HG02973 (cell line): ENCODE measurements around the gene ZDHHC18.

ENCODE experiments used
- ATAC-seq: cut with Tn5 transposase; IDR thresholded peaks from one replicate; pipeline ENCODE4 v1.9.1; 2021; ENCODE audit warnings: moderate library complexity; ENCODE audit not compliant: unreplicated experiment

ZDHHC18 gene, protein sequence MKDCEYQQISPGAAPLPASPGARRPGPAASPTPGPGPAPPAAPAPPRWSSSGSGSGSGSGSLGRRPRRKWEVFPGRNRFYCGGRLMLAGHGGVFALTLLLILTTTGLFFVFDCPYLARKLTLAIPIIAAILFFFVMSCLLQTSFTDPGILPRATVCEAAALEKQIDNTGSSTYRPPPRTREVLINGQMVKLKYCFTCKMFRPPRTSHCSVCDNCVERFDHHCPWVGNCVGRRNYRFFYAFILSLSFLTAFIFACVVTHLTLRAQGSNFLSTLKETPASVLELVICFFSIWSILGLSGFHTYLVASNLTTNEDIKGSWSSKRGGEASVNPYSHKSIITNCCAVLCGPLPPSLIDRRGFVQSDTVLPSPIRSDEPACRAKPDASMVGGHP

DNA sequence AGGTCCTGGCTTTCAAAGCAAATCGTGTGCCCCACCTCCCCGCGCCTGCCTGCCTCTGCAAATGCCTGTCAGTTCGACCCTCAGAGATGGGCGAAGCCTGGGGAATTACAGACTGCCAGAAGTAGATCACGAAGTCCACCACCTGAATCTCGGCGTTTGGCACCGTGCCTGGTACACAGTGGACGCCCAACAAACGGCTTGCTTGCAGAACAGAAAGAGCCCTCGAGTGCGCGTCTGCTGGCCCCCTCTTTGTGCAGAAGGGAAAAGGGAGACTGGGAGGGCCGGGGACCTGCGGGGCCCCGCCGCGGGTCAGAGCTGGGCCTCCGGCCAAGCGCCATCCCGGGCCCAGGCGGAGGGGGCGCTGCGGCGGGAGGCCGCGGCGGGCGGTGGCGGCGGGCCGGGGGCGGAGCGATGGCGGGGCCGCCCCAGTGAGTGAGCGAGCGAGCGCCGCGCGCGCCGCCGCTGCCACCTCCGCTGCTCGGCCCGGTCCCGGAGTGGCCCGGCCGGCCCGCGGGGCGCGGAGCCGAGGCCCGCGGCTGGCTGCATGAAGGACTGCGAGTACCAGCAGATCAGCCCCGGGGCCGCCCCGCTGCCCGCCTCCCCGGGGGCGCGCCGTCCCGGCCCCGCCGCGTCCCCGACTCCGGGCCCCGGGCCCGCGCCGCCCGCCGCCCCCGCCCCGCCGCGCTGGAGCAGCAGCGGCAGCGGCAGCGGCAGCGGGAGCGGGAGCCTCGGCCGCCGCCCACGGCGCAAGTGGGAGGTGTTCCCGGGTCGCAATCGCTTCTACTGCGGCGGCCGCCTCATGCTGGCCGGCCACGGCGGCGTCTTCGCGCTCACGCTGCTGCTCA is at the start of gene ZDHHC18:
ZDHHC18 (plus strand) TSS at position 428 of the 845 bp plus-strand sequence; CDS start at position 545, 117 bp downstream.
- ATAC-seq, result peak; percentile 80

DNA sequence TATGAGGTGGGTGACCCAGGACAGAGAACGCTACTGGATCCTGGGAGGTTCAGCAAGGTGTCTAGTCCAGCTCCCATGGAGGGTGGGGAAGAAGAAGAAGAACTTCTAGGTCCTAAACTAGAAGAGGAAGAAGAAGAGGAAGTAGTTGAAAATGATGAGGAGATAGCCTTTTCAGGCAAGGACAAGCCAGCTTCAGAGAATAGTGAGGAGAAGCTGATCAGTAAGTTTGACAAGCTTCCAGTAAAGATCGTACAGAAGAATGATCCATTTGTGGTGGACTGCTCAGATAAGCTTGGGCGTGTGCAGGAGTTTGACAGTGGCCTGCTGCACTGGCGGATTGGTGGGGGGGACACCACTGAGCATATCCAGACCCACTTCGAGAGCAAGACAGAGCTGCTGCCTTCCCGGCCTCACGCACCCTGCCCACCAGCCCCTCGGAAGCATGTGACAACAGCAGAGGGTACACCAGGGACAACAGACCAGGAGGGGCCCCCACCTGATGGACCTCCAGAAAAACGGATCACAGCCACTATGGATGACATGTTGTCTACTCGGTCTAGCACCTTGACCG is 47.3 kb upstream of the ZDHHC18 start:
- ATAC-seq, result no peak

DNA sequence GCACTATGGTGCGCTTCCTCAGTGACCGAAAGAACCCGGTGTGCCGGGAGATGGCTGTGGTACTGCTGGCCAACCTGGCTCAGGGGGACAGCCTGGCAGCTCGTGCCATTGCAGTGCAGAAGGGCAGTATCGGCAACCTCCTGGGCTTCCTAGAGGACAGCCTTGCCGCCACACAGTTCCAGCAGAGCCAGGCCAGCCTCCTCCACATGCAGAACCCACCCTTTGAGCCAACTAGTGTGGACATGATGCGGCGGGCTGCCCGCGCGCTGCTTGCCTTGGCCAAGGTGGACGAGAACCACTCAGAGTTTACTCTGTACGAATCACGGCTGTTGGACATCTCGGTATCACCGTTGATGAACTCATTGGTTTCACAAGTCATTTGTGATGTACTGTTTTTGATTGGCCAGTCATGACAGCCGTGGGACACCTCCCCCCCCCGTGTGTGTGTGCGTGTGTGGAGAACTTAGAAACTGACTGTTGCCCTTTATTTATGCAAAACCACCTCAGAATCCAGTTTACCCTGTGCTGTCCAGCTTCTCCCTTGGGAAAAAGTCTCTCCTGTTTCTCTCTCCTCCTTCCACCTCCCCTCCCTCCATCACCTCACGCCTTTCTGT is 46.0 kb upstream of the ZDHHC18 start:
- no peak for ATAC-seq

DNA sequence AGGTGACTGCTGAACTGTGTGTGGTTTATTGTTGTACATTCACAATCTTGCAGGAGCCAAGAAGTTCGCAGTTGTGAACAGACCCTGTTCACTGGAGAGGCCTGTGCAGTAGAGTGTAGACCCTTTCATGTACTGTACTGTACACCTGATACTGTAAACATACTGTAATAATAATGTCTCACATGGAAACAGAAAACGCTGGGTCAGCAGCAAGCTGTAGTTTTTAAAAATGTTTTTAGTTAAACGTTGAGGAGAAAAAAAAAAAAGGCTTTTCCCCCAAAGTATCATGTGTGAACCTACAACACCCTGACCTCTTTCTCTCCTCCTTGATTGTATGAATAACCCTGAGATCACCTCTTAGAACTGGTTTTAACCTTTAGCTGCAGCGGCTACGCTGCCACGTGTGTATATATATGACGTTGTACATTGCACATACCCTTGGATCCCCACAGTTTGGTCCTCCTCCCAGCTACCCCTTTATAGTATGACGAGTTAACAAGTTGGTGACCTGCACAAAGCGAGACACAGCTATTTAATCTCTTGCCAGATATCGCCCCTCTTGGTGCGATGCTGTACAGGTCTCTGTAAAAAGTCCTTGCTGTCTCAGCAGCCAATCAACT is 45.2 kb upstream of the ZDHHC18 start:
- ATAC-seq, result no peak

DNA sequence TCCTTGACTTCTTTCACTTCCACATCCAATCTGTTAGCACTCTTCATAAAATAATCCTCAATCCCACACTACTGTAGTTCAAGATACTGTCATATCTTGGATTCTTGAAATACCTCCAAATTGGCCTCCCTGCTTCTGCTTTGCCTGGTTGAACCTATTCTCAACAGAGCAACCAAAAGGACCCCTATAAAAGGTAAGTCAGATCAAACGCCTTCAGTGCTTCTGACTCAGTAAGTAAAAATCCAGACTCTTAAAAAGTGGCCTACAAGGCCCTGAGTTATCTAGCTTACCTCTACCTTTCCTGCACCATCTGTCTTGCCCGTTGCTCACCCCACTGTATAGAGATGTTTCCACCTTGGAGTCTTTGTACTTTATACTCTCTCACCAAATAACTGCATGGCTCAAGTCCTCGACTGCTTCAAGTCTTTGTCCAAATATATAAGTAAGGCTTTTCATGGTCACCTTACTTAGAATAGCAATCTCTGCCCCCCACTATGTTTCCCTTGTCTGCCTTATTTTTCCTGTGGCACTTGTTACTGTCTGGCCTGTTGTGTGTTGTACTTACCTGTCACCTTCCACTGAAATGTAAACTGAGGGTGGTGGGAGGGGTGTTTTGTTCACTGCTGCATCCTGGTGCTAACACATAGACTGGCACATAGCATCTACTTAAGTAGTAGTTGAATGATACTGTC is 43.8 kb upstream of the ZDHHC18 start:
- ATAC-seq, result no peak

DNA sequence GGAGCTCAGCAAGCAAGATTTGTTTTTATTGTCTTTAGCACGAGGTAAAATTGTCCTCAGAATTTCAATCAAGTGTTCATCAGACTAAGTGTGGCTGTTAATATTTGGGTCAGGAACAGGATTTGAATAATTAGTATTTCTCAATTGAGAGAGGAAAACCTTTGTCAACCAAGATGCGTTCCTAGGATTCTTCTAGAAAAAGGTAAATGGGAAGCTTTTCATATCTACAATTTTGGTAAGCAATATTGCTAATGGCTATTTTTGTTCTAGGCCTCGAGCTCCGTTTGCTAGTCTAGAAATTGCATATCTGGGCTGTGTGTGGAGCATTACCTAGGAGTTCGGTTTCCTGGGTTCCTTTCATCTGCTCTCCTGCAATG is 42.9 kb upstream of the ZDHHC18 start:
- ATAC-seq, result no peak

DNA sequence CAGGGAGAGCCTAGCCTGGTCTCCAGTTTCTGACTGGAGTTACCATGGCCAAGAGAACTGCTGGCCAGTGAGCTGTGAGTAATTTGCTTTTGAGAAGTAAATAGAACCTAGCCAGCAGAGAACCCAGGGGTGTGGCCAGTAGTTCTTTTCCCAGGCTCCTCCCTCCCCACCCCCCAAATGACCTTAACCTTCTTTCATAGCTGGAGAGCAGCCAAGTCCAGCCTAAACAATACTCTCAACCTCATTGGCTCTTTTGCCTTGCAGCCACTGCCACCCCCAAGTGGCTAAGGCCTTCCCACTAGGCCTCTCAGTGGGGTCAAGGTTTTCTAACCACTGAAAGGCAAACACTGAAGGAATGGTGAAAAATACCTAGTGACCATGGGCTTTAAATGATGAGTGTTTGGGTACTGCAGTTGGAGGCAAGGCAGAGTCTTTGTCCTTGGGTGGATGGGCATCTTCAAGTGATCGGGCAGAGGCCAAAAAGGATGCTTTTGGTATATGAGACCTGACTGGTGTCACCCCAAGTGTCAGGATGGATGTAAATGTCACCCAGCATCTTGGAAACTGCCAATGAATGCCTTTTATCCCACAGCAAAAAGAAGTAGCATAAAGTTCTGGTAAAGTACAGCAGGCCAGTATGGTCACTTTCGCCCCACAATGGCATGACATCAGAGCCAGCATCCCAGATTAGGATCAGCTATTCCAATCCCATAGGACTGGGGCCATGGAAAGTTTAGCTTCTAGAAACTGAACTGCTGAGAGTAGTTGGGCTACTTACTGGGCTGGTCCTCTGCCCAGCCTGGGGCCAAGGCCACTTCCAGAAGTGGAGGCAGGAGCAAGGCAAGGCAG is 42.2 kb upstream of the ZDHHC18 start:
- no peak for ATAC-seq

DNA sequence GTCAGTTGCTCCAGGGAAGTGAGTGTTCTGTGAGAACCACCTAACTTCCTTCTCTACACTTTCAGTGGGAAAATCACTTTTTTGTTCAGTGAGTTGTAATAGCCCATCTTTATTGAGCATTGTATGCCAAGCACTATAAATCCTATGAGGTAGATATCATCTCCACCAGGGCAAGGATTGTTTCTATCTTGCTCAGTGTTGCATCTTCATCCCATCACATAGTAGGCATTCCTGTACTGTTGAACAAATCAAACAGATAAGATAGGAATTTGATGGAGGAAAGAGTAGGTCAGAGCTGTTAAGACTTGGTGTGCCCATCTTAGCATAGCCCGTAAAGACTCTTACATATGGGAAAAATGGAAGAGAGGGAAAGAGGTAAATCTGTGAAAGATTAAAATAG is 41.6 kb upstream of the ZDHHC18 start:
- ATAC-seq, result no peak

DNA sequence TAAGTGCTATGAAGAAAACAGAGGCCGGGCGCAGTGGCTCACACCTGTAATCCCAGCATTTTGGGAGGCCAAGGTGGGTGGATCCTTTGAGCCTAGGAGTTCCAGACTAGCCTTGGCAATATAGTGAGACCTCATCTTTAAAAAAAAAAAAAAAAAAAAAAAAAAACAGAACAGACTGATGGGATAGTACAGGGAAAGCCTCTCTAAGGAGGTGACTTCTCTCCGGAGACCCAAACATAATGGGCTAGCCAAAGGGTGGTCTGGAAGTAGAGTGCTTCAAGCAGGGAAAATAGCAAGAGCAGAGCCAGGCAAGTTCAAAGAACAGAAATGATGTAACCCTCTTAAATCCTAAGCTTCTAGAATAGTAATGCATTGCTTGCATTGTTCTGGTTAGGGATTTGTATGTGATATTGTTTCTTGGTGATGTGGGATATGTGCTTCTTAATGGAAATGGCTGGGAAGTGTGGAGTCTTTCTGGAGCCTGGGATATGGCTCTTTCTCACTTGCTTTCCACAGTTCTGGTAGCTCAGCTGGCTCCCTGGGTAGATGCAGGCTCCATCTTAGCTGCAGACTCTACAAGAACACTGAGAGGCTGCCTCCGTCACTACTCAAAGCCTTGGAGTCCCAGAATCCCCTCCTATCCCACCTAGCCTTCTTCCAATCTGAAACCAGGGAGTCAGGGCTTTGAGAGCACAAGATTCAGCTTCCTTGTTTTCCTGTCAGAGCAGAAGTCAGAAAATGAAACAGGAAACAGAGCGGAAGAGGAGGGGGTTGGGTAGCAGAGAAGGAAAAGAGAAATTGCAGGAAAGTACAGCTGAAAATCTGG is 40.7 kb upstream of the ZDHHC18 start:
- ATAC-seq, result no peak

DNA sequence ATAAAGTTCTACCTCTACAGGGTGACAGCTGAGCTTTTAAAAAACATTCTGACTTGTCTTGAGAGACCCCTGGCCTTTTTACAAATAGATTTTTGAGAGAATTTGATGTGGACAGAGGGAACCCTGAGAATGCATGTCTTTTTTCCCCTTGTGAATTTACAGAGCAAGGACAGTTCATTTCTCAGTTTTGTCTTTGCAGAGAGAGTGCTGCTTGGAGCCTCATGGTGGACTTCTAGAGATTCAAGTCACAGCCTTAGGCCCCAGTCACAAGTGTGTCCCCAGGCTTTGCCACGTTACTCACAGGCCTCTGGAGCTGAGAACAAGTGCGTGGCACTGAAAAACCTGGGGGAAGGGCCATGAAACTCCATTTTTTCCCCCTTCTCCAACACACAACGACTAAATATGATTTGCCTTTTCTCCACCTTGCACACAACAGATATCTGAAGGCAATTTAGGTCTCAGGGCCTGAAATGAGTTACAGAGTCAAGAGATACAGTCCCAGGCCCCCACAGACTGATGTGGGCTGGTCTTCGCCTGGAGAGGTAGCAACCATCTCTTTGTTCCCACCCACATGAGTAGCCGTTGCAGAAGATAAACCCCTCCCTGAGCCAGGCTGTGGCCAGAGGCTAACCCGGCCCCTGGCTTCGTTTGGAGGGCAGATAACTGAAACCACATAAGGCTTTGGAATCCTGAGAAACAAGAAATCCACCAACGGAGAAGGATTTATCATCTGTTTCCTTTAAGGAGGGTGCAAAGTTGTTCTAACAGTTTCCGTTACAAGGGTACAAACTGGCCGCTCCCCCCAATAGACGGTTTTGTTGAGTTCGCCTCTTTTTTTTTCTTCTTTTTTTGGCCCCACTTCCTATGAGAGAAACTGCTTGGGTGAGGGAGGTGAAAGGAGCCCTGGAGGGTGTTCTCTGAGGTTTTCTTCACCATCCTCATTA is 39.8 kb upstream of the ZDHHC18 start:
- ATAC-seq, result peak; percentile 12

DNA sequence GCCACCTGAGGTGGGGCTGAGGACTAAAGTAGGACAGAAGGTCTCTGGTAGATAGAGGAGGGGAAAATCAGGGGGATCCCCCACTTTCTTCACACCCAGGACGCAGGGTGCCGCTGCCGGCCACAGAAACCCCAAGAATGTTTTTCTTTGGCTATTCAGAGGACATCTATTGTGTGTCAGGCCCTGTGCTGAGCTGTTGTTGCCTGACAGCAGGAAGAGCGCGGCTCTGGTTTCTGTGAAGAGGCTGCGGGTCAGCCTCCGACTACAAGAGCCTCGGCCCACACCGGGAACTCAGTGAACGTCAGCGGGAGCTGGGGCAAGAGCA is 39.1 kb upstream of the ZDHHC18 start:
- peak; percentile 37 for ATAC-seq

DNA sequence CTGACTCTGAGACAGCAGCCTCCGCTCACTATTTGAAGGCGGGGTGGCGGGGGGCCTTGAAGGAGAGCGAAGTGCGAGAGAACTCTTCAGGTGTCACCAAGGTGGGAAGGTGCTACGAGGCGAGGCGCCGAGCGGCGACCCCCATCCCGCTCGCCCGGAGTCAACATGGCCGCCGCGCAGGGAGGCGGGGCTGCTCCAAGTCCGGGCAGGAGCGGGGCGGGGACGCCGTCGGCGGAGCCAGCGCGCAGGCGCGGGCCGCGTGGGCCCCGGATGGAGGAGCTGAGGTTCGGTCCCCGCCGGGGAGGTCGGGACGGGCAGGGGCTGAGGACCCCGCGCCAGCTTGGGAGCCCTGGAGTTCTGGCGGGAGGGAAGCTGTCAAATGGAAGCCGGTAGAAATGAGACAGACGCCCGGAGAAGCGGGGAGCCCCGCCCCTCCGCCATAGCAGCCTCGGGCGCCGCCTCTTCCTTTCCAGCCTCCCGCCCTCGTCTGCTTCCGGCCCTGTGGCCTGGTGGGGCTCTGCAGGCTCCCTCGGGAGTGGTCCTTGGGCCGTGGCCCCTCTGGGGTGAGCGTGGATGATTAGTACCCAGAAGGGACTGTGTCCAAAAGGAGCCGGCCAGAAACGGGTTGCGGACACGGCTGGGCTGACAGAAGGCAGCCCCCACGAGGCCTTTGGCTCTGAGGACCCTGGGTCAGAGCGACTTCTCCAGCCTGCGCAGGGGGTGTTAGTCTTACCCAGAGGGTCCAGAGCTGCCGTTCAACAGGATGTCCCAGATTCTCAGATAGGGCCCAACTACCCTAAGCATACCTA is 38.6 kb upstream of the ZDHHC18 start, which contains the start of gene PIGV:
PIGV (plus strand) TSS at position 245 of the 809 bp plus-strand sequence. CDS start 2,866 bp downstream, outside the sequence.
- ATAC-seq, result peak; percentile 57

DNA sequence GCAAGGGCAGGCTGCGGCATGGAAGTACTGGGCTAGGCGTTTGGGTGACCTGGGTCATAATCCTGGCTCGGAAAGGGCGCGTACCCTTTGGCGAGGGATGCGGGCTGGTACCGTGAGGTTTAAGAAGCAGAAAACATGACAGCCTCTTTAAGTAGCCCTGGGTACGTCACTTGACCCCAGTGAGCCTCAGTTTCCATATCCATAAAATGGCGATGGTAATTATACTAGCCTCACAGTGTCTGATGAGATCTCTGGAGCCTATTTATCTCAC is 38.0 kb upstream of the ZDHHC18 start:
- no peak for ATAC-seq

DNA sequence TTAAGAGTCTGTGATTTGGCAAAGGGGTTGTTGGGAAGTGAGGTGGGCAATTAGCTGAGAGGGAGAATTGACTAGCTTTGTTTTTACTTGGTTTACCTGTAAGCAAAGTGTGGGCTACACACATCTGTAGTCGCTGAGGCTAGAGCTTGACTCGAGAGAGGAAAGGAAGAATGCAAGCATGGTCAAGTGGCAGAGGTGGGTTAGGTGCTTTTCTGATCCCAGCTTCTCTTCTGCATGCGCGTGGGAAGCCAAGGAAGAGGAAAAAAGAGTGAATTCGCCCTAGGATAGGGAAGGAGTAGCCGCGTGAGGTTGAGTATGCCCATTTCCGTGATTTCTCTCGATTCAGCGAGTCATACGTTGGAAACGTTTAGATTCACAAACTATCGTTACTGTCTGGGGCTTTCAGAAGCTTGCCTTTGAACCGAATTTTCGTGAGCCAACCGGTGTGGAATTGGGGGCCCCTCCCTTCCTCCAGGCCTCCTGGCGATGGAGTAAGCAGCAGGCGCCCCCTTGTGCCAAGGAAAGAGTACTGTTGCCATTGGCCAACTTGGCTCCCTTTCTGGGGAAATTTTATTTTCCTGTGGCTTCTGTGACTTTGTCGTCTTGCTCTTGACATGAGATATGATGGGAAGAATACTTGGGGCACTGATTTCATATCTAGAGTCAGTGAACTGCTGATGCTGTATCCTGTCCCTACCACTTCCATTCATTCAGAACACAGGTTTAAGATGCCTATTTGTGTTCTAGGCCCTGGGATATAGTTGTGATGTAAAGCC is 37.5 kb upstream of the ZDHHC18 start:
- ATAC-seq, result peak; percentile 23

DNA sequence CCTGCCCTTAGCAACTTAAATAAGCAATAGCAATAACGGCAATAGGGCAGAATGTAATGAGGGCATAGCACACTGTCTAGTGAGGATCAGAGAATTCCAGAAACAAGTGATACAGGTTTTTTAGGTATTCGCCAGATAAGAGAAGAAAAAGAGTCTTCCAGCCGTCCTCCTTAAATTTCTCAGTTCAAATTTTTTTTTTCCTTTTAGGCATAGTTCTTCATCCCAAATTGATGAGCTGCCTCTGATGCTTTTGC is 36.9 kb upstream of the ZDHHC18 start:
- no peak for ATAC-seq

DNA sequence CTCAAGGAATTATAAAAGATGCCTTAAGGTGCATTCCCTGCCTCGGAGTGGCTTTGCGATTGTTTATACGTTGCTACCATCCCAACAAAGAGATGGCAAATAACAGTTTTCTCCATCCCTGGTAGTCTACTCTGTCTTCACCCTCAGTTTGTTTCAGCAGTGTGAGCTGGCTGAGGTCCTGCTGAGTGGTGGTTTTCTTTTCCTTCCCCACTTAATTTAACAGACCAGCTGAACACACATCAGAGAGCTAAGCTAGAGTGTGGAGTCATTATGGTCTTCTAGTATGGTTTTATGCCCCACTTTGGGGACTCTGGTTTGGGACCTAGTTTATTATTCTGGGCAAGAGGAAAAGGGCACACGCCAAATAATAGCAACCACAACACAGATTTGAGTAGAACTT is 36.6 kb upstream of the ZDHHC18 start:
- no peak for ATAC-seq
